ENCODE results near the gene RPL37. TPM values are rescaled to one million over a fixed set of nuclear protein-coding genes. Genes with fewer than 3 reads are reported as not detected.

The RPL37 gene
- total and polyA plus RNA-seq, 4 donors, result 881 to 2,683 (median 1,270) TPM

GRCh38 chr5:40847525-40847924 is 12.5 kb upstream of the RPL37 start:
- TF ChIP-seq, protein P1, sequence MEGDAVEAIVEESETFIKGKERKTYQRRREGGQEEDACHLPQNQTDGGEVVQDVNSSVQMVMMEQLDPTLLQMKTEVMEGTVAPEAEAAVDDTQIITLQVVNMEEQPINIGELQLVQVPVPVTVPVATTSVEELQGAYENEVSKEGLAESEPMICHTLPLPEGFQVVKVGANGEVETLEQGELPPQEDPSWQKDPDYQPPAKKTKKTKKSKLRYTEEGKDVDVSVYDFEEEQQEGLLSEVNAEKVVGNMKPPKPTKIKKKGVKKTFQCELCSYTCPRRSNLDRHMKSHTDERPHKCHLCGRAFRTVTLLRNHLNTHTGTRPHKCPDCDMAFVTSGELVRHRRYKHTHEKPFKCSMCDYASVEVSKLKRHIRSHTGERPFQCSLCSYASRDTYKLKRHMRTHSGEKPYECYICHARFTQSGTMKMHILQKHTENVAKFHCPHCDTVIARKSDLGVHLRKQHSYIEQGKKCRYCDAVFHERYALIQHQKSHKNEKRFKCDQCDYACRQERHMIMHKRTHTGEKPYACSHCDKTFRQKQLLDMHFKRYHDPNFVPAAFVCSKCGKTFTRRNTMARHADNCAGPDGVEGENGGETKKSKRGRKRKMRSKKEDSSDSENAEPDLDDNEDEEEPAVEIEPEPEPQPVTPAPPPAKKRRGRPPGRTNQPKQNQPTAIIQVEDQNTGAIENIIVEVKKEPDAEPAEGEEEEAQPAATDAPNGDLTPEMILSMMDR (IDR thresholded peaks at IDR 0.05; ENCODE audit: control extremely low read depth, extremely low read depth), result no peak
- no peak overlapping the region for H3K27ac ChIP-seq (ENCODE audit: low read depth in 1 of 2, low read length in 1 of 2)
- no peak overlapping the region for H3K4me3 ChIP-seq
- no peak for DNase-seq
- WGBS, 2 donors, result 96% methylated on average over 1 of the region's 1 CpG
- no peak for ATAC-seq (ENCODE audit: insufficient read depth, low FRiP score)
- H3K9ac ChIP-seq (ENCODE audit: insufficient read depth in 1 of 2, low read length in 2 of 2), result no peak overlapping the region
- H3K27me3 ChIP-seq (ENCODE audit: control insufficient read depth in 3 of 3, insufficient read depth in 3 of 3, low read length in 2 of 3), result no peaks in the 10 kb centered on the region
- H3K36me3 ChIP-seq (ENCODE audit: control insufficient read depth in 4 of 4, insufficient read depth in 4 of 4, low read length in 4 of 4), result peaks cover 0 to 12% (median 4%) of the 10 kb centered on the region in 4 donors
- H3K4me1 ChIP-seq (ENCODE audit: control insufficient read depth in 5 of 5, insufficient read depth in 5 of 5, low read length in 5 of 5), result peaks cover 0 to 5% (median 0%) of the 10 kb centered on the region in 5 donors
- no peaks in the 10 kb centered on the region for H3K9me3 ChIP-seq (ENCODE audit: control insufficient read depth in 4 of 4, insufficient read depth in 3 of 4, low read length in 3 of 4)

DNA sequence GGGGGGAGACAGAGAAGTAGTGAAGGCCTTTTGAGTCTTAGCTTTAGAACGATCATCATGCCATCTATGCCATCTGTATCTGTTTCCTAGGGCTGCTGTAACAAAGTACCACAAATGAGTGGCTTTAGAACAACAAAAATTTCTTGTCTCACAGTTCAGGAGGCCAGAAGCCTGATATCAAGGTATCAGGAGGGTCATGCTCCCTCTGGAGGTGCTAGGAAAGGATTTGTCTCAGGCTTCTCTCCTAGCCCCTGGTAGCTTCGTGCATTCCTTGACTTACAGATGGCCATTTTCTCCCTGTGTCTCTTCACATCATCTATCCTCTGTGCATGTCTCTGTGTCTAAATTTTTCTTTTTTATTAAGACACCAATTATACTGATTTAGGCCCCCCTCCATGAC is 11.3 kb upstream of the RPL37 start:
- TF ChIP-seq, protein P1 (IDR thresholded peaks at IDR 0.05; ENCODE audit: control extremely low read depth, extremely low read depth), result no peak

GRCh38 chr5:40844565-40844964 is 9.5 kb upstream of the RPL37 start:
- WGBS, 2 donors, result 90% methylated on average over 4 of the region's 4 CpGs
- Histone ChIP-seq H3K36me3 (ENCODE audit: control insufficient read depth in 4 of 4, insufficient read depth in 4 of 4, low read length in 4 of 4) (peaks cover 0 to 8% (median 2%) of the 10 kb centered on the region in 4 donors), H3K9ac (ENCODE audit: insufficient read depth in 1 of 2, low read length in 2 of 2) (no peak overlapping the region), H3K4me1 (ENCODE audit: control insufficient read depth in 5 of 5, insufficient read depth in 5 of 5, low read length in 5 of 5) (peaks cover 0 to 8% (median 4%) of the 10 kb centered on the region in 5 donors), H3K4me3 (no peak overlapping the region), H3K27ac (ENCODE audit: low read depth in 1 of 2, low read length in 1 of 2) (no peak overlapping the region), H3K27me3 (ENCODE audit: control insufficient read depth in 3 of 3, insufficient read depth in 3 of 3, low read length in 2 of 3) (no peaks in the 10 kb centered on the region), H3K9me3 (ENCODE audit: control insufficient read depth in 4 of 4, insufficient read depth in 3 of 4, low read length in 3 of 4) (no peaks in the 10 kb centered on the region)
- DNase-seq, result no peak
- TF ChIP-seq, protein P1 (IDR thresholded peaks at IDR 0.05; ENCODE audit: control extremely low read depth, extremely low read depth), result no peak
- no peak for ATAC-seq (ENCODE audit: insufficient read depth, low FRiP score)

More for the DNA sequence above, 11.3 kb upstream of the RPL37 start:
- Histone ChIP-seq H3K4me3 (no peak overlapping the region), H3K9ac (ENCODE audit: insufficient read depth in 1 of 2, low read length in 2 of 2) (no peak overlapping the region), H3K4me1 (ENCODE audit: control insufficient read depth in 5 of 5, insufficient read depth in 5 of 5, low read length in 5 of 5) (peaks cover 0 to 8% (median 0%) of the 10 kb centered on the region in 5 donors), H3K9me3 (ENCODE audit: control insufficient read depth in 4 of 4, insufficient read depth in 3 of 4, low read length in 3 of 4) (no peaks in the 10 kb centered on the region), H3K27ac (ENCODE audit: low read depth in 1 of 2, low read length in 1 of 2) (no peak overlapping the region), H3K36me3 (ENCODE audit: control insufficient read depth in 4 of 4, insufficient read depth in 4 of 4, low read length in 4 of 4) (peaks cover 0 to 9% (median 2%) of the 10 kb centered on the region in 4 donors), H3K27me3 (ENCODE audit: control insufficient read depth in 3 of 3, insufficient read depth in 3 of 3, low read length in 2 of 3) (no peaks in the 10 kb centered on the region)
- ATAC-seq (ENCODE audit: insufficient read depth, low FRiP score) (no peak), DNase-seq (no peak)
- 93% methylated on average over 2 of the region's 2 CpGs for WGBS, 2 donors

DNA sequence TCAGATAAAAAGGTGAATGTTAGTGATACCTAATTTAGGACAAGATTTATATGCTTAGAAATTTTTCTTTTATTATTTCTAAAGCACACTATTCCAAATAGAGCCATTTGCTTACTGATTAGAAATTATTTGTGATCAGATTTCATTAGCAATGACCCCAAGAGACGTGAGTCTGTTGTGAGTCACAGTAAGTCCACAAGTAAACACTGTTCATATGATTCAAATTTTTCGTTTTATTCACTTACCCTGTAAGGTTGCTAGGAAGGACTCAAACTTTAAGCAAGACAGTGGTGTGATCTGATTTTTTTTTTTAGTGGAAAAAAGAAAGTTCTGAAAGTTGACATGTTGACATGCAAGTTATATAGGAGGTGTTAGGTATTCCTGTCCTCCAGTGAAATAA is 7.3 kb upstream of the RPL37 start:
- Histone ChIP-seq H3K36me3 (ENCODE audit: control insufficient read depth in 4 of 4, insufficient read depth in 4 of 4, low read length in 4 of 4) (peaks cover 0 to 7% (median 2%) of the 10 kb centered on the region in 4 donors), H3K27me3 (ENCODE audit: control insufficient read depth in 3 of 3, insufficient read depth in 3 of 3, low read length in 2 of 3) (no peaks in the 10 kb centered on the region), H3K9ac (ENCODE audit: insufficient read depth in 1 of 2, low read length in 2 of 2) (peak overlapping the region in 1 of 2 donors; percentile 69), H3K27ac (ENCODE audit: low read depth in 1 of 2, low read length in 1 of 2) (peak overlapping the region in 1 of 2 donors; percentile 1), H3K9me3 (ENCODE audit: control insufficient read depth in 4 of 4, insufficient read depth in 3 of 4, low read length in 3 of 4) (no peaks in the 10 kb centered on the region), H3K4me3 (no peak overlapping the region), H3K4me1 (ENCODE audit: control insufficient read depth in 5 of 5, insufficient read depth in 5 of 5, low read length in 5 of 5) (peaks cover 0 to 8% (median 4%) of the 10 kb centered on the region in 5 donors)
- WGBS, 2 donors, result 26 to 50% methylated on average over 2 of the region's 2 CpGs
- ATAC-seq (ENCODE audit: insufficient read depth, low FRiP score), result no peak
- no peak for DNase-seq
- TF ChIP-seq, protein P1 (IDR thresholded peaks at IDR 0.05; ENCODE audit: control extremely low read depth, extremely low read depth), result no peak
